Measurements from ENCODE around the gene PPIP5K1.

GRCh38 chr15:43529141-43529540 is 60.9 kb downstream of the PPIP5K1 start:
- no peak for TF ChIP-seq CTCF (IDR thresholded peaks at IDR 0.05)
- TF ChIP-seq POLR2A (IDR thresholded peaks at IDR 0.05): no peak

Data from ovary (tissue), 3 donors.